Globus pallidus (tissue), 1 donor: ENCODE results near the gene PARL.
A peak's percentile ranks its signal among the peaks of the same experiment; 100 is the strongest.
"Not testable (repeated sequence)": the region's sequence is repeated elsewhere in the genome, so short reads cannot be mapped to it uniquely, and the experiment has no call there.

Source experiments
- DNase-seq: peaks from one replicate; pipeline ENCODE4 v3.0.0-alpha.2; 2015; ENCODE audit warnings: low spot score

Gene PARL

GRCh38 chr3:183904833-183905780 lies 20.4 kb upstream of the PARL start:
- no peak for DNase-seq

- DNase-seq: no peak
Observed at GRCh38 chr3:183898028-183898431, 13.3 kb upstream of the PARL start.

- no peak for DNase-seq
Observed at GRCh38 chr3:183897606-183898005, 12.9 kb upstream of the PARL start.

- DNase-seq: no peak
Observed at GRCh38 chr3:183896610-183897009, 11.9 kb upstream of the PARL start.

- DNase-seq: no peak
Observed at GRCh38 chr3:183896184-183896583, 11.5 kb upstream of the PARL start.

GRCh38 chr3:183895774-183896173 lies 11.1 kb upstream of the PARL start:
- no peak for DNase-seq

- DNase-seq: peak; percentile 46
Observed at GRCh38 chr3:183895296-183895695, 10.6 kb upstream of the PARL start.

- DNase-seq: no peak
Observed at GRCh38 chr3:183892610-183893214, 8.0 kb upstream of the PARL start.

GRCh38 chr3:183885766-183886165 lies 1.1 kb upstream of the PARL start:
- no peak for DNase-seq

GRCh38 chr3:183884097-183884426 lies 618 bp downstream of the PARL start:
- DNase-seq: no peak

- no peak for DNase-seq
Observed at GRCh38 chr3:183883291-183884096, 1.2 kb downstream of the PARL start.

GRCh38 chr3:183880121-183880520 lies 4.6 kb downstream of the PARL start:
- no peak for DNase-seq

GRCh38 chr3:183879243-183879642 lies 5.4 kb downstream of the PARL start:
- DNase-seq: no peak

GRCh38 chr3:183878071-183878470 lies 6.6 kb downstream of the PARL start:
- peak; percentile 40 for DNase-seq

GRCh38 chr3:183877227-183877626 lies 7.5 kb downstream of the PARL start:
- not testable (repeated sequence) for DNase-seq

- DNase-seq: no peak
Observed at GRCh38 chr3:183875411-183875810, 9.3 kb downstream of the PARL start.

- no peak for DNase-seq
Observed at GRCh38 chr3:183873914-183874313, 10.8 kb downstream of the PARL start.

GRCh38 chr3:183871541-183871940 lies 13.1 kb downstream of the PARL start:
- DNase-seq: no peak

- no peak for DNase-seq
Observed at GRCh38 chr3:183870563-183870962, 14.1 kb downstream of the PARL start.

- DNase-seq: peak; percentile 28
Observed at GRCh38 chr3:183868796-183869195, 15.9 kb downstream of the PARL start.

GRCh38 chr3:183862610-183863009 lies 22.1 kb downstream of the PARL start:
- no peak for DNase-seq

GRCh38 chr3:183857863-183858262 lies 26.8 kb downstream of the PARL start:
- DNase-seq: no peak
